KOPT-K1 (cell line): Measurements from ENCODE around the gene COX7A2.
A peak's percentile ranks its signal among the peaks of the same experiment; 100 is the strongest.

Source experiments
- H3K27ac ChIP-seq: fragments of 200-600 bp; sonication (generic); 2 replicates; pipeline ENCODE4 v1.5.1; 2016; ENCODE audit warnings: antibody characterized with exemption, mild to moderate bottlenecking, low read depth, low read length; ENCODE audit not compliant: poor library complexity, severe bottlenecking
- H3K36me3 ChIP-seq: fragments of 200-600 bp; sonication (generic); 2 replicates; pipeline ENCODE4 v1.5.1; 2017; ENCODE audit warnings: antibody characterized with exemption, mild to moderate bottlenecking, low read length, moderate library complexity; ENCODE audit not compliant: insufficient read depth
- H3K9me3 ChIP-seq: fragments of 200-600 bp; sonication (generic); 2 replicates; pipeline ENCODE4 v1.5.1; 2017; ENCODE audit warnings: antibody characterized with exemption, low read length, mild to moderate bottlenecking; ENCODE audit not compliant: insufficient read depth, poor library complexity, severe bottlenecking

The COX7A2 gene

GRCh38 chr6:75249837-75250236 lies 6.2 kb upstream of the COX7A2 start:
- Histone ChIP-seq H3K27ac (no peak overlapping the region), H3K9me3 (no peaks in the 10 kb centered on the region), H3K36me3 (peaks cover 11% of the 10 kb centered on the region)

- Histone ChIP-seq H3K27ac (no peak overlapping the region), H3K9me3 (no peaks in the 10 kb centered on the region), H3K36me3 (peaks cover 4% of the 10 kb centered on the region; the same call in 1 of the 2 replicates)
Measured at GRCh38 chr6:75246386-75246785, 2.8 kb upstream of the COX7A2 start.

- Histone ChIP-seq H3K9me3 (no peaks in the 10 kb centered on the region), H3K27ac (peak overlapping the region; percentile 91), H3K36me3 (peaks cover 26% of the 10 kb centered on the region)
Measured at GRCh38 chr6:75244063-75244584, 523 bp upstream of the COX7A2 start.

- H3K27ac ChIP-seq: no peak overlapping the region
- no peaks in the 10 kb centered on the region for H3K9me3 ChIP-seq
- peaks cover 51% of the 10 kb centered on the region for H3K36me3 ChIP-seq
Measured at GRCh38 chr6:75236630-75237029, 7.0 kb downstream of the COX7A2 start.

- peaks cover 38% of the 10 kb centered on the region for H3K36me3 ChIP-seq
- no peak overlapping the region for H3K27ac ChIP-seq
- H3K9me3 ChIP-seq: no peaks in the 10 kb centered on the region
Measured at GRCh38 chr6:75235271-75235670, 8.3 kb downstream of the COX7A2 start.

GRCh38 chr6:75234126-75234865 lies 9.3 kb downstream of the COX7A2 start:
- H3K27ac ChIP-seq: no peak overlapping the region
- peaks cover 28% of the 10 kb centered on the region for H3K36me3 ChIP-seq
- H3K9me3 ChIP-seq: no peaks in the 10 kb centered on the region

- no peak overlapping the region for H3K27ac ChIP-seq
- H3K9me3 ChIP-seq: no peaks in the 10 kb centered on the region
- peaks cover 20% of the 10 kb centered on the region for H3K36me3 ChIP-seq
Measured at GRCh38 chr6:75233092-75233615, 10.4 kb downstream of the COX7A2 start.

- no peaks in the 10 kb centered on the region for H3K9me3 ChIP-seq
- no peaks in the 10 kb centered on the region for H3K36me3 ChIP-seq
- H3K27ac ChIP-seq: no peak overlapping the region
Measured at GRCh38 chr6:75230484-75231325, 12.9 kb downstream of the COX7A2 start.

- Histone ChIP-seq H3K9me3 (no peaks in the 10 kb centered on the region), H3K36me3 (no peaks in the 10 kb centered on the region), H3K27ac (no peak overlapping the region)
Measured at GRCh38 chr6:75224303-75224926, 19.2 kb downstream of the COX7A2 start.

GRCh38 chr6:75223428-75223827 lies 20.2 kb downstream of the COX7A2 start:
- no peaks in the 10 kb centered on the region for H3K36me3 ChIP-seq

GRCh38 chr6:75222261-75222660 lies 21.3 kb downstream of the COX7A2 start:
- H3K9me3 ChIP-seq: no peaks in the 10 kb centered on the region
- no peak overlapping the region for H3K27ac ChIP-seq
- H3K36me3 ChIP-seq: no peaks in the 10 kb centered on the region

More at GRCh38 chr6:75223428-75223827, 20.2 kb downstream of the COX7A2 start:
- Histone ChIP-seq H3K9me3 (no peaks in the 10 kb centered on the region), H3K27ac (no peak overlapping the region)

GRCh38 chr6:75221116-75221515 lies 22.5 kb downstream of the COX7A2 start:
- H3K27ac ChIP-seq: no peak overlapping the region
- no peaks in the 10 kb centered on the region for H3K36me3 ChIP-seq
- no peaks in the 10 kb centered on the region for H3K9me3 ChIP-seq

- no peaks in the 10 kb centered on the region for H3K36me3 ChIP-seq
- H3K27ac ChIP-seq: no peak overlapping the region
- H3K9me3 ChIP-seq: no peaks in the 10 kb centered on the region
Measured at GRCh38 chr6:75220357-75220756, 23.2 kb downstream of the COX7A2 start.

- Histone ChIP-seq H3K27ac (no peak overlapping the region), H3K36me3 (no peaks in the 10 kb centered on the region), H3K9me3 (no peaks in the 10 kb centered on the region)
Measured at GRCh38 chr6:75219263-75219662, 24.3 kb downstream of the COX7A2 start.

- Histone ChIP-seq H3K36me3 (no peaks in the 10 kb centered on the region), H3K27ac (no peak overlapping the region), H3K9me3 (no peaks in the 10 kb centered on the region)
Measured at GRCh38 chr6:75217193-75217592, 26.4 kb downstream of the COX7A2 start.
